RCC 7860 (cell line): Measurements from ENCODE around the gene DIP2A.
"Not testable (repeated sequence)": the region's sequence is repeated elsewhere in the genome, so short reads cannot be mapped to it uniquely, and the experiment has no call there.

ENCODE experiments used
- DNase-seq: peaks from one replicate; pipeline ENCODE4 v3.0.0-alpha.2; 2015; ENCODE audit warnings: low spot score
- FAIRE-seq: peaks from 2 replicates; lab custom pipeline; 2012; peaks lifted over from hg19 to GRCh38; lab: Jason Lieb, UNC

DIP2A gene

GRCh38 chr21:46424039-46424591, 34.6 kb upstream of the DIP2A start:
- FAIRE-seq (no peak), DNase-seq (no peak)

GRCh38 chr21:46424621-46425020, 34.1 kb upstream of the DIP2A start:
- DNase-seq (no peak), FAIRE-seq (no peak)

GRCh38 chr21:46425041-46425440, 33.6 kb upstream of the DIP2A start:
- DNase-seq = no peak
- no peak for FAIRE-seq

GRCh38 chr21:46425571-46425970, 33.1 kb upstream of the DIP2A start:
- DNase-seq = no peak
- no peak for FAIRE-seq

GRCh38 chr21:46426313-46427046, 32.2 kb upstream of the DIP2A start:
- DNase-seq (no peak), FAIRE-seq (no peak)

- FAIRE-seq (no peak), DNase-seq (no peak)
Observed at GRCh38 chr21:46427516-46427915, 31.2 kb upstream of the DIP2A start.

GRCh38 chr21:46428286-46428685, 30.4 kb upstream of the DIP2A start:
- FAIRE-seq (no peak), DNase-seq (no peak)

GRCh38 chr21:46428987-46429710, 29.5 kb upstream of the DIP2A start:
- FAIRE-seq = no peak
- no peak for DNase-seq

GRCh38 chr21:46429754-46430681, 28.7 kb upstream of the DIP2A start:
- FAIRE-seq = no peak
- no peak for DNase-seq

- DNase-seq = no peak
- FAIRE-seq = no peak
Observed at GRCh38 chr21:46431448-46431847, 27.2 kb upstream of the DIP2A start.

GRCh38 chr21:46431884-46432488, 26.7 kb upstream of the DIP2A start:
- FAIRE-seq (no peak), DNase-seq (no peak)

- DNase-seq, FAIRE-seq: not testable (repeated sequence)
Observed at GRCh38 chr21:46433116-46433515, 25.6 kb upstream of the DIP2A start.

- FAIRE-seq (no peak), DNase-seq (no peak)
Observed at GRCh38 chr21:46434322-46434958, 24.3 kb upstream of the DIP2A start.

GRCh38 chr21:46435786-46436227, 22.9 kb upstream of the DIP2A start:
- no peak for DNase-seq
- no peak for FAIRE-seq

GRCh38 chr21:46436621-46437020, 22.1 kb upstream of the DIP2A start:
- DNase-seq (no peak), FAIRE-seq (no peak)

GRCh38 chr21:46437096-46437498, 21.6 kb upstream of the DIP2A start:
- FAIRE-seq = no peak
- no peak for DNase-seq

- FAIRE-seq (no peak), DNase-seq (no peak)
Observed at GRCh38 chr21:46437511-46437910, 21.2 kb upstream of the DIP2A start.

- FAIRE-seq = no peak
- DNase-seq = no peak
Observed at GRCh38 chr21:46438241-46438640, 20.4 kb upstream of the DIP2A start.

GRCh38 chr21:46439906-46440305, 18.8 kb upstream of the DIP2A start:
- DNase-seq (no peak), FAIRE-seq (no peak)

- no peak for DNase-seq
- FAIRE-seq = no peak
Observed at GRCh38 chr21:46441331-46441730, 17.4 kb upstream of the DIP2A start.
